Stimulated activated CD8-positive, alpha-beta memory T cell treated with anti-CD3 and anti-CD28 coated beads, Interleukin-15, amount 100 ng/mL, for 4 hours (primary cell): Measurements from ENCODE around the gene TREML4.
"Not testable (repeated sequence)": the region's sequence is repeated elsewhere in the genome, so short reads cannot be mapped to it uniquely, and the experiment has no call there.

Source experiments
- DNase-seq, 2 donors: peaks; one replicate each; pipeline ENCODE4 v3.0.0-alpha.2; 2020; ENCODE audit warnings: low read depth in 2 of 2

The TREML4 gene, protein sequence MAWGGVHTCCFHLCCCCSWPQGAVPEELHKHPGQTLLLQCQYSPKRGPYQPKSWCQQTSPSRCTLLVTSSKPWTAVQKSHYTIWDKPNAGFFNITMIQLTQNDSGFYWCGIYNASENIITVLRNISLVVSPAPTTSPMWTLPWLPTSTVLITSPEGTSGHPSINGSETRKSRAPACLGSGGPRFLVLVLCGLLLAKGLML

GRCh38 chr6:41228096-41228495 is at the start of gene TREML4:
Gene TREML4, plus strand, starts transcription at chr6:41228349. Its CDS starts 79 bp downstream, at chr6:41228428.
- no peak for DNase-seq

GRCh38 chr6:41179163-41179562 is 49.0 kb upstream of the TREML4 start:
- DNase-seq: no peak

DNA sequence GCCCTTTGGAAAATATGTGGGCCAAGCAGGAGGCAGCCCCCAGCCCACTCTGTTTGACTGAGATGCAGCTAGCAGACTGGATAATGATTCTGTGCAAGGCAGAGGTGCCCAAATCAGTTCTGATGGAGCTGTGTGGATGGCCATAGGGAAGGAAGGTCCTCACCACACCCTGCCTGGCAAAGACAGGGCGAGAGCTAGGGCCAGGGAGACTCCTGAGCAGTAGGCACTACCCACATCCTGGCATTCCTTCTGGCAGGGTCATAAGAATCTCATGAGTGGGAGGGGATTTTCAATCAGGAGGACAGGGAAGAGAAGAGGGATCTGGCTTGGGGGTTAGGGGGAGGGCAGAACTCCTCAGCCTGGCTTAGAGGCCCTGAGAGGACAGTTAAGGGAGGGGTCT is 46.6 kb upstream of the TREML4 start:
- DNase-seq: no peak

DNA sequence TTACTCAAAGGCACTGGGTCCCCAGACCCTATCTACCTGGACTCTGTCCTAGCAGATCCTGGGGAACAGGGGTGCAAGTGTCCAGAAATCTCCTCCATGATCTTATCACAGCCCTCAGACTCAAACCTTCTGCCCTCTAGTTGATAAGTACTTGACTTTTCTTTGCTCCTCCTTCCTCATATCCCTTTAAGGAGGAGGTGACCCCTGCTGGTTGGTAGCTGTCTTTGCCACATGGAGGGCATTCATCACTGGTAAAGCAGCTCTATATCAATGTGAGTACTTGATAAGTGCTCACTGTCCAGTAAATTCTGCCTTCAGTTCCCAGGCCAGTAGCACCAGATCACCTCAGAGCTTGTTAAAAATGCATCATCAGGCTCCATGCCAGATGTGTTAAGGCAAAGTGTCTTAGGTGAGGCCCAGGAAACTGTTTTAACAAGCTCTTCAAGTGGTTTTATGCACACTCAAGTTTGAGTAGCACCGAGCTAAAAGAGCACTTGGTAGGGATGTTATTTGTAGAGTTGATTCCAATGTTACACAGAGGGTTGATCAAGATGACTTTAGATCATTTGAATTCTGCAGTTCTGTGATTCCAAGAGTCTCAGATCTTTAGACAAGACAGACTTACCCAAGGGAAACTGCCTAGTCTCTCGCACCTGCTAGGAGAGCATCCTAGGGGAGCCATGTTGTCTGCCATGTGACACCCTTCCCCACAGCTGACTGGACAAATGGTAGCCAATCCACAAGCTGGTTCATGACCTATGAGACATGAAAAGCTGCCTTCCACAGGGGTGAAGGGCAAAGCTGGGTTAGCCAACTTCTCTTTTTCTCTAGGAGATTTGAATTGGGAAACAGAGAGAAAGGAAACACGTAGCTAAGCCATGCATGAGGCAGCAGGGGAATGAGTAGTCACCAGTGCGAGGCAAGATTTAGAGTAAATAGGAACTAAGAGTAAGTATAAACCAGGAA is 45.8 kb upstream of the TREML4 start:
- no peak for DNase-seq

DNA sequence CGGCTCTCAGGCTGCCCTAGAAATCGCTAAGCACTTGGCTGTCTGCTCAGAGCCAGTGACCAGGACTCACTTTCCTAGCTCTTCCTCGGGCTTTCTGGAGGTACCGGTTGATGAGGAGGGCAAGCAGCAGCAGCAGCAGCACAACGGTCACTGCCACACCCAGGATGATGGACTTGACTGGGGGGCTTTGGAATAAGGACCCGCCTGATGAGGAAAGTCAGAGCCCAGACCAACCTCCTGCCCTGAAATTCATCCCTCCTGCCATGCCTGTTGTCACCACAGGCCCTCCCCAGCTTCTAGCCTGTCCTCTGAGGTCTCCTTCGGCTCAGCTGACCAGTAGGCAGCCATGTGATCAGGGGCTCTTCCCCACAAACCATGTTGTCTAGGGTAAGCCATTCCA is 43.4 kb upstream of the TREML4 start:
- no peak for DNase-seq

GRCh38 chr6:41186031-41186562 is 42.1 kb upstream of the TREML4 start:
- no peak for DNase-seq

- no peak for DNase-seq
Observed at GRCh38 chr6:41187924-41188886, 39.9 kb upstream of the TREML4 start.

DNA sequence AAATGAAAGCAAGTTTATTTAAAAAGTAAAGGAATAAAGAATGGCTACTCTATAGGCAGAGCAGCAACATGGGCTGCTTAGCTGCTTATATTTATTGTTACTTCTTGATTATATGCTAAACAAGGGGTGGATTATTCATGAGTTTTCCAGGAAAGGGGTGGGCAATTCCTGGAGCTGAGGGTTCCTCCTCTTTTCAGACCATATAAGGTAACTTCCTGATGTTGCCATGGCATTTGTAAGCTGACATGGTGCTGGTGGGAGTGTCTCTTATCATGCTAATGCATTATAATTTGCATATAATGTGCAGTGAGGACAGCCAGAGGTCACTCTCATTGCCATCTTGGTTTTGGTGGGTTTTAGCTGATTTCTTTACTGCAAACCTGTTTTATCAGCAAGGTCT is 39.1 kb upstream of the TREML4 start:
- DNase-seq: not testable (repeated sequence)

- DNase-seq: no peak
Observed at GRCh38 chr6:41189967-41190366, 38.2 kb upstream of the TREML4 start.

- no peak for DNase-seq
Observed at GRCh38 chr6:41190791-41191190, 37.4 kb upstream of the TREML4 start.

- DNase-seq: no peak
Observed at GRCh38 chr6:41191569-41191968, 36.6 kb upstream of the TREML4 start.

DNA sequence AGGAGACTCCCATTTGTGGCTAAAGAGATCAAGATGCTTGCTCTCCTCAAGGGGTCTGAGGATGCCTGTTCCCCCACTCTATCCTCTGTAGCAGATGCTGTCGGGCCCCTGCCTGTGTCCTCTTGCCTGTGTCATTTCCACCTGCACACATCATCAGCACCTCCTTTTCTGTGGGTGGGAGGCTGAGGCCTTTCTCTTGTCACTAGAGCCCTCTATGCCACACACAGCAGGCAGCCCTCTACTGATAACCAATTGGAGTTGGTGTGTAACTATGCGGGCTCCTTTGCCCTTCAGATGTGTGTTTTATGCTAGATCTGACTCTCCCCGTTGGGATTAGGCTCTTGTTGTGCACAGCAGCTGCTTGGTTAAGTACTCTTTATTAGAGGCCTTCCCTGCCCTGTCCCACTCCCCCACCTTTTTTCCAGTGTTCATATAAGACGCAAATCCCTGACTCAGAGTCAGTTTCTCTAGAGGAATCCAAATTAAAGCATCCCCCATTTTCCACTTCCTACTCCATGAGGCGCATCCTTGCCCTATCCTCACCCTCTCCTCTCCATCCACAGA is 34.9 kb upstream of the TREML4 start:
- DNase-seq: no peak

- no peak for DNase-seq
Observed at GRCh38 chr6:41193884-41194283, 34.3 kb upstream of the TREML4 start.

DNA sequence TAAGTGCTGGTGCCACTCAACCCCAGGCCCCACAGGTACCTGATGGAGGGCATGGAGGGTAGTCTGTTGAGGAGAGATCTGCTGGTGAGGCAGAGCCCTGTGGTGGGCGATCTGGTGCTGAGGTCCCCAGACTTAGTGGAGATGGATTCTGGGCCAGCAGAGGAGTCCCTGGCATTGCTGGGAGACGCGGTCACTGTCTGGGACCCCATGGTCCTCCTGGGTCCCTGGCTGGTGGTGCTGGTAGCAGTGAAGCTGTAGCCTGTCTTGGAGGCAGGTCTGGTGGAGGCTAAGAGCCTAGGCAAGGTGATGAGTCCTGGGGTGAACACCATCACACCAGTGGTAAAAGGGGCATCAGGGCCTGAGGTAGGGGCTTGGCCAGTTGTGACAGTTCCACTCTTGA is 33.8 kb upstream of the TREML4 start:
- DNase-seq: no peak

- no peak for DNase-seq
Observed at GRCh38 chr6:41197234-41197633, 30.9 kb upstream of the TREML4 start.

- no peak for DNase-seq
Observed at GRCh38 chr6:41199552-41200246, 28.4 kb upstream of the TREML4 start.

DNA sequence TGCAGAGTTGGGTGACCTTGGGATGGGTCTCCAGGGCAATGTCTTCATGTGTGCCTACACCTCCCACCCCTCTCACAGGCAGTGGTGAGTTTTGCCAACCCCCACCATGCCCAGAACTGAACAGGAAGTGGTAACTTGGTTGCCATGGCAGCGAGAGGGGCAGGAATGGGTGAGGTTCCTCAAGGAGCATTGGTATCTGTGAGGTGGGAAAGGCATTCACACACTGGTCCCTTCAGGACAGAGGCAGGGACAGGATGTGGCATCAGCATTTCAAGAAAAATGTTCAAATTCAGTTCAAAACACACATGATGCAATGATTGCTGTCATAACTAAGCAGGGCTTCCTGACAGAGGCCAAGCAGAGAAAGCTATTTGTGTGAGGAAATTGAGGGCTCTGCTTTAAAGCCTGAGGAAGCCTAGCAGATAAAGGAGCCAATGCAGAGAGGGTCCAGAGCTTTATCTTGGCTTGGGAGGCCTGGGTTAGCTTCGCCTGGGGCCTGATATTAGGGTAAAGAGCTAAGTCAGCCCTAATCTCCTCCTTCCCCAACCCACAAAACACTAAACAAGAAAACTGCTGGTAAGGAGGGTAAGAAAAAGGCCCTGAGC is 27.8 kb upstream of the TREML4 start:
- peak in 1 of 2 donors; percentile 26 for DNase-seq

DNA sequence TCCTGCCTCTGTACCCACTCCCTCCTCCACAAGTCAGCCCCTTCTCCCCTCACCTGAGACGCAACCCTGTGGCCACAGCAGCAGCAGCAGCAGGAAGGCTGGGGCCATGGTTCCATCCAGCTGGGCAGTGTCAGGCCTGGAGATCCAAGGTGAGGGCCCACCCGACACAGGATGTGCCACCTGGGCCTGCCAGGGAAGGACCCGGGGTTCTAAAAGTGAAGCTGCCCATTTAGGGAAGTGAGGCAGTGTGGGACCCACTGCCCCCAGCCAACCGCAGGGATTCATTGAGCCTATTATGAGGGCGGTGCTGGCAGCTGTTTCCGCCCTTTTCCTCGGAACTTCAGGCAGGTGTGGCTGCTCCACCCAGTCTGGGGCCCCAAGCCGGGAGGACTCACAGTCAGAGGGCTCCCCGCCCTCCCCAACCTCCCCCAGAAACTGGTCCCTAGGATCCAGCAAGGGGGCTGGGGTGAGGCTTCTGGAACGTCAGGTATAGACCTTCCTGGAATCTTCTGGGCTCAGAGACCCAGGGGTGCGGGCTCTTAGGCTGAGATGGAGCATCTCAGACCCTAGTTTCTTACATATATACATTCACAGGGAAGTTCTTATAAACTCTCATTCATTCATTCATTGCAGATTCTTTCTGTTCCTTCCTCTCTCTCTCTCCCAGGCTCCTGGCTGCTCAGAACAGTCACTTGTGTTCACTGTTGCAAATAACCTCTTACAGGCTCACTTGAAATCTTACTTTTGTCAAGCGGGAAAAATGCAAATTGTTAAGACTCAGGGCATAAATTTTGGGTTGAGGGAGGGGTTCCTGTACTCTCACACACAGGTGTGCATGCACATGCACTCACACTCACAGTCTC is 27.0 kb upstream of the TREML4 start, which contains the start of gene TREML2:
Gene TREML2 (minus strand): TSS at position 249 of the 863 bp plus-strand sequence. CDS start 141 bp downstream, at position 108.
- no peak for DNase-seq

DNA sequence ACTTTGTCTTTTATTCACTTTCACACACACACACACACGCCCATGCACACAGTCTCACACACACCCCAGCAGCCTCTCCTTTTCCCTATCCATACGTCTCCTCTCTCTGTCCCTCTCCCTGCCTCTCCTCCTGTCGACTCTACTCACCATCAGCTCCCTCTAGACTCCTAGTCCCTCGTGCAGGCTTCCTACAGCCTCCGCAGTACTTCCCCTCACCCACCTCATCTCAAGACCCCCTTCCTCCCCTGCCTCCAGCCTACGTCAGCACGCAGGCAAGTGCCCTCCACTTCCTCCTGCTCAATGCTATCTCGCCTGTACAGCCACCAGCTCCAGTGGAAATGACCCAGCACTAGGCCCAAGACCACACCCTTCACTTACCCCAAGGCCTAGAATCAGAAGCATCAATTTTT is 26.4 kb upstream of the TREML4 start:
- no peak for DNase-seq
